HFF-Myc (cell line): ENCODE data around the gene ABCA12.

ENCODE experiments used
- DNase-seq: peaks from one replicate; pipeline ENCODE4 v3.0.0-alpha.2; 2011; ENCODE audit warnings: low read depth; ENCODE audit errors: extremely low read depth
- H3K4me3 ChIP-seq: replicated peaks from 2 replicates; pipeline ENCODE4 v1.5.1; 2011; ENCODE audit warnings: low read depth, mild to moderate bottlenecking, control low read depth, low read length
- TF ChIP-seq, protein P1 (sequence below): IDR thresholded peaks from 2 replicates; pipeline ENCODE4 v1.5.1; 2012; ENCODE audit warnings: mild to moderate bottlenecking, low read depth, low read length, control low read depth; ENCODE audit errors: missing control alignments

ABCA12 gene

DNA sequence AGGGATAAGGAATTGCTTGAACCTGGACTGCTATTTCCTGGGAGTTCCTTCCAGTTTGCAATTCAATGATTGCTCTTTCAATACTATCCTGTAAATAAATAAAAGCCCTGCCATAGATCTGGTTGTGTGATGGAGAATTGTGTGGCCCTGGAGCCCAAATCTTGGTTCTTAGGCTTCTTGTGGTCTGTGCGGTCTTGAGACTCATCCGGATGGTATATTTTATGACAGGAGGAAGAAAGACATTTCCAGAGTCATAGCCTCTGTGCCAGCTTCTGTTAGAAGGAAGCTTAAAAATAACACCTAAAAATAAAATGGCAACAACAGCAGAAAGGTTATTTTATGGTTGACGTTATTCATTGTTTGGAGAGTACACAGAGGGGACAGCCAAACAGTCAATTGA is 137.7 kb downstream of the ABCA12 start:
- DNase-seq = no peak
- TF ChIP-seq, protein P1, sequence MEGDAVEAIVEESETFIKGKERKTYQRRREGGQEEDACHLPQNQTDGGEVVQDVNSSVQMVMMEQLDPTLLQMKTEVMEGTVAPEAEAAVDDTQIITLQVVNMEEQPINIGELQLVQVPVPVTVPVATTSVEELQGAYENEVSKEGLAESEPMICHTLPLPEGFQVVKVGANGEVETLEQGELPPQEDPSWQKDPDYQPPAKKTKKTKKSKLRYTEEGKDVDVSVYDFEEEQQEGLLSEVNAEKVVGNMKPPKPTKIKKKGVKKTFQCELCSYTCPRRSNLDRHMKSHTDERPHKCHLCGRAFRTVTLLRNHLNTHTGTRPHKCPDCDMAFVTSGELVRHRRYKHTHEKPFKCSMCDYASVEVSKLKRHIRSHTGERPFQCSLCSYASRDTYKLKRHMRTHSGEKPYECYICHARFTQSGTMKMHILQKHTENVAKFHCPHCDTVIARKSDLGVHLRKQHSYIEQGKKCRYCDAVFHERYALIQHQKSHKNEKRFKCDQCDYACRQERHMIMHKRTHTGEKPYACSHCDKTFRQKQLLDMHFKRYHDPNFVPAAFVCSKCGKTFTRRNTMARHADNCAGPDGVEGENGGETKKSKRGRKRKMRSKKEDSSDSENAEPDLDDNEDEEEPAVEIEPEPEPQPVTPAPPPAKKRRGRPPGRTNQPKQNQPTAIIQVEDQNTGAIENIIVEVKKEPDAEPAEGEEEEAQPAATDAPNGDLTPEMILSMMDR = no peak
- H3K4me3 ChIP-seq = no peak overlapping the region

DNA sequence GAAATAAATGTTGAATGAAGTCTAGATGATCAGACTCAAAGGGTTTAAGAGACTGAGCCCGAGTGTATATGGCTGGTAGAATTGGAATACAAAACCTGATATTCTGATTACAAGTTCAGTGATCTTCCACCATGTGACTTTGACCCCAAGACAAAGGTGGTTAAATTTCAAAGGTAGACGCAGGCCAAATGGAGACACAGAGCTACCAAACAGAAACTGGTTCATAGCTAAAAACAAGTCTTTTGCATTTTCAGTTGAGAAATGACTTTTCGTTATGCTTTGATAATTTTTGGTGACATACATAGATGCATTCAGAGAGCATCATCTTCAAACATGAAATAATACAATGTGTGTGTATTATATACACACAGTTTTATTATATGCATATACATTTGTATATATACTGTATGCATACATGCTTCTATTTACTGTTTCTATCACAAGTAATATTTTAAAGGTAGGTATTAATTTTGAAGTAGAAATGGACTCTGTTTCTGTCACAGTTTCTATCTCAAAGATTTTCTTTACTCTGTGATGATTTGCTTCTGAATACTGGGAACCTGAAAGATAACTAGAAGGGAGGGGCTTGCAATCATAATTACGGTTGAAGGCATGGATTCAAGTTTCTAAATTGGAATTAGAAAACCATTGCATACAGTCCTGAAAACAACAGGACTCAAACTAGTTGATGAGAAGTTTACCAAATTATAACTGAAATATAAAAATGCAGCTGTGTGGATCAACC is 142.3 kb downstream of the ABCA12 start:
- TF ChIP-seq, protein P1 = no peak
- H3K4me3 ChIP-seq = no peak overlapping the region
- DNase-seq = no peak

DNA sequence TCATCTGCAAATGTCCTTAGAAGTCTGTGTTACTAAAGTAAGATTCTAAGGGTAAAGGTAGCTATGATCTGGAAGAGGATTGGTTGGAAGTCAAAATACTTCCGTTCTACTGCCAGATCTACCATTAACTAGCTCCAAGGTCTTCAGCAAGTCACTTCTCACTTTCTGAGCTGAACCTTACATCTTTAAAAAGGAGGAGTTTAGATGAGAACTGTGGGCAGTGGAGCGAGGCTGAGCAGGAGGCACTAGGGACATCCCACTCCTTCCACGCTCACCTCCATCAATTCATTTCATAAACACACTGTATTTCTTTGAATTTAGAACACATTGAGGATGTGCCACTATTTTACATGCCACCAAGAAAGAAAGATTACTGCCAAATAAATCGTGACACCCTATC is 143.0 kb downstream of the ABCA12 start:
- TF ChIP-seq, protein P1 = no peak
- DNase-seq = no peak
- no peak overlapping the region for H3K4me3 ChIP-seq

DNA sequence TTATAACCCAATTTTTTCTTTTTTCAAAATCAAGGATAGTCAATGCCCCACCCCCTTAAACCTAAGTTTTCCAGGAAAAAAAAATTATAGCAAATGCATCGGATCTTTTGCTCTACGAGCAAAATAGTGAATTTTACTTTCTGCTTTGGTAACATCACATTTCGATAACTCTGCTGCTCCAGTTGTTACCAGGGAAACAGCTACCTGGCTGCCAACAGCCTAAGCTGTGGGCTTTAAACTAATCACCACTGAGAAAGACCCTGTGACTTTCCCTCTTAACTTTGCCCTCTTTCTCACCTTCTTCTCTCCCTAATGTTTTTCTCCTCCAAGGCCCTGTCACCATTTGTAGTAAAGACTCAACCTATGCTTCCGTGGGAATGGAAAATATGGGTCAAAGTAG is 145.5 kb downstream of the ABCA12 start:
- DNase-seq = no peak
- TF ChIP-seq, protein P1 = no peak
- no peak overlapping the region for H3K4me3 ChIP-seq

DNA sequence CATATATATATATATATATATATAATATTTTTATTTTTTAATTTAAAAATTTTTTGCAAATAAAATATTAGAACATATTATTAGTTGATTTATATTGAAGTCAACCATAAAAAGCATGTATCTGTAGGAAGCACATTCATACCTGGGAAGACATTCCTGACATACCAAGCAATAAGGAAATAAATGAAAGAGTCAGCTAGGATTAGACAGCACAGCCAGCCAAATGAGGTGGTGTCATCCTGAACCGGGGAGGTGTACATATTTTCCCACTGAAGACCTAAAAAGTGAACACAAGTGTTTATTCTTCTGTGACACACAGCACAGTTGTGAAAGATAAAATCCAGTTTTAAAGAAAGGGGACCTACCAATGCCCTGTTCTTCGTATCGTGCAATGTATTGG is 149.2 kb downstream of the ABCA12 start:
- TF ChIP-seq, protein P1 = no peak
- no peak for DNase-seq
- H3K4me3 ChIP-seq = no peak overlapping the region

DNA sequence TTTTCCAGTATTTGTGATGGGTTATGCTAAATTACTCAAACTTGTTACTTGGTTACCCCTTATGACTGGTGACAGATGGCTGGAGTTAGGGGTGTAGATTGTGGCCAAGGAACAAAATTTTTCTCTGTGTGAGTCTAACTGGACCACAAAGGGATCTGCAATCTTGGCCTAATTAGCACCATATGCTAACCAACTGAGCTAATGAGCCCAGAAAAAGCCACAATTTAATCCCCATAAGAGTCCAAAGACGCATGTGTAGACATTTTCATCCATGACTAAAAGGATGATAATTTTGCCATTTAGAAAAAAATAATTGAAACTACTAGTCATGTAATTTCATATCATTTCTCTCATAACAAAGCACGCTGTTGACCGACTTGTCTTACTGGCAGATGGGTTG is 151.2 kb downstream of the ABCA12 start:
- TF ChIP-seq, protein P1 = no peak
- DNase-seq = no peak
- H3K4me3 ChIP-seq = no peak overlapping the region

DNA sequence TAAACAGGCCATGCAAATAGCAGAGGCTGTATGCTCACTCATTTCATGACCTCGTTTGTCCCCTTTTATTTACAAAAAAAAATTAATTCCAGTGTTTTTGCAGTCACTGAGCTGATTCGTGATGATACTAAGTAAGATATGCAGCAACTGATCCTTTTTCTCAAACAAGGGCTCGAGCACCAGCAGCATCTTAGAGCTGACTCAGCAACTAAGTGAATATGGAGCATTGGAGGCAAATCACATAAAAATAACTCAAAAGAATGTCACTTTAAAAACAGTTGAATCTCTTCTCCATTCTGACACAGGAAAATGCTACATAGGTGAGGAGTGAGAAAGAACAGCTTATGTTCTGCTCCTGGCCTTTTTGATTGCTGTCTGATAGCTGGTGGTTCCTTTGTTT is 152.8 kb downstream of the ABCA12 start:
- H3K4me3 ChIP-seq = no peak overlapping the region
- DNase-seq = no peak
- TF ChIP-seq, protein P1 = no peak
